ENCODE measurements around the gene IGSF21. TPM values are rescaled to one million over a fixed set of nuclear protein-coding genes. Genes with fewer than 3 reads are reported as not detected.

The IGSF21 gene
- total RNA-seq, 5 donors from 2014 or later (not counting 1 experiment from before 2014, with no cell fraction given) = not detected

- ATAC-seq (replicated peaks in 1 of 4) (no peak), DNase-seq (peak in 3 of 35 experiments; percentile 3)
- Mint-ChIP-seq H3K4me3 (no peak overlapping the region), H3K27me3 (peaks cover 15 to 25% of the 10 kb centered on the region in 2 donors), H3K27ac (no peak overlapping the region), H3K9me3 (peaks cover under 1 to 22% (median 5%) of the 10 kb centered on the region in 3 donors), H3K4me1 (no peaks in the 10 kb centered on the region), H3K36me3 (no peaks in the 10 kb centered on the region)
- H3K27ac ChIP-seq (ENCODE audit: low read length) = no peak overlapping the region
- ChIA-PET CTCF (no interaction called here), POLR2A (no interaction called here)
- H3K27me3 ChIP-seq (replicated peaks in 1 of 2; ENCODE audit: control insufficient read depth in 2 of 2, extremely low read depth in 1 of 2, insufficient read depth in 2 of 2, low read length in 1 of 2) = peaks cover 0 to 18% of the 10 kb centered on the region in 2 experiments
- WGBS (ENCODE audit: insufficient coverage) = 32% methylated on average over 12 of the region's 18 CpGs
- H3K9me3 ChIP-seq = no peaks in the 10 kb centered on the region
- no peaks in the 10 kb centered on the region for H3K4me1 ChIP-seq (ENCODE audit: control insufficient read depth in 1 of 2, extremely low read depth in 1 of 2, insufficient read depth in 2 of 2, low read length in 2 of 2)
- no peak overlapping the region for H3K4me3 ChIP-seq (ENCODE audit: control insufficient read depth in 1 of 2, extremely low read depth in 1 of 2, low read length in 1 of 2)
- no peaks in the 10 kb centered on the region for H3K36me3 ChIP-seq (ENCODE audit: control insufficient read depth in 2 of 2, extremely low read depth in 1 of 2, insufficient read depth in 1 of 2, low read length in 1 of 2)
Measured at GRCh38 chr1:18256282-18257235, 149.0 kb downstream of the IGSF21 start.

DNA sequence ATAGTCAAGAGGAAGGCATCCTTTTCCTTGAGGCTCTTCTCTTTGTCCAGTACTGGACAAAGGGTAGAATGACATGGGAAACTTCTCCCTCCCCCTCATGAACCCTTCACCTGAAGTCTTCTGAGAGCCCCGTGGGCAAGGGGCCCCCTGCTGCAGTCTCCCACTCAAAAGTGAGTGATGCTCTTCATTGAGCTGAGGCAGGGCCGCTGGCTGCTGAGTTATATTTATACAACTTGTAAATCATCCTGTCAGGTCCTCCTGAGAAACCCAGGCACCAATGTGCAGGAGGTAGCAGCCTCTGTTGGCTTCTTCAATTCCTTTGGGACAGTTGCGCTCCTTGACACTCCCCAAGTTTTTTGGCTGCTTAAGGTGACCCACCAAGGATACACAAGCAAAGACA lies 150.2 kb downstream of the IGSF21 start:
- CTCF ChIA-PET = no interaction called here
- Mint-ChIP-seq H3K27ac (no peak overlapping the region), H3K36me3 (no peaks in the 10 kb centered on the region), H3K4me1 (no peaks in the 10 kb centered on the region), H3K9me3 (peaks cover 0 to 21% (median 4%) of the 10 kb centered on the region in 3 donors), H3K27me3 (peaks cover 17 to 25% of the 10 kb centered on the region in 2 donors), H3K4me3 (no peak overlapping the region)
- no peaks in the 10 kb centered on the region for H3K9me3 ChIP-seq
- DNase-seq = no peak
- no peak overlapping the region for H3K27ac ChIP-seq (ENCODE audit: low read length)
- no peak overlapping the region for H3K4me3 ChIP-seq (ENCODE audit: control insufficient read depth in 1 of 2, extremely low read depth in 1 of 2, low read length in 1 of 2)
- H3K36me3 ChIP-seq (ENCODE audit: control insufficient read depth in 2 of 2, extremely low read depth in 1 of 2, insufficient read depth in 1 of 2, low read length in 1 of 2) = no peaks in the 10 kb centered on the region
- 40% methylated on average over 1 of the region's 3 CpGs for WGBS (ENCODE audit: insufficient coverage)
- H3K27me3 ChIP-seq (replicated peaks in 1 of 2; ENCODE audit: control insufficient read depth in 2 of 2, extremely low read depth in 1 of 2, insufficient read depth in 2 of 2, low read length in 1 of 2) = peaks cover 0 to 22% of the 10 kb centered on the region in 2 experiments
- POLR2A ChIA-PET = no interaction called here
- no peaks in the 10 kb centered on the region for H3K4me1 ChIP-seq (ENCODE audit: control insufficient read depth in 1 of 2, extremely low read depth in 1 of 2, insufficient read depth in 2 of 2, low read length in 2 of 2)
- no peak for ATAC-seq (replicated peaks in 1 of 4)

GRCh38 chr1:18261891-18262290 lies 154.3 kb downstream of the IGSF21 start:
- WGBS (ENCODE audit: insufficient coverage) = 100% methylated on average over 1 of the region's 4 CpGs
- ATAC-seq (replicated peaks in 1 of 4) = no peak
- H3K36me3 Mint-ChIP-seq = no peaks in the 10 kb centered on the region
- H3K27ac ChIP-seq (ENCODE audit: low read length) = no peak overlapping the region
- H3K9me3 Mint-ChIP-seq = peaks cover 0 to 12% (median 3%) of the 10 kb centered on the region in 3 donors
- no peak for DNase-seq
- H3K27me3 ChIP-seq (replicated peaks in 1 of 2; ENCODE audit: control insufficient read depth in 2 of 2, extremely low read depth in 1 of 2, insufficient read depth in 2 of 2, low read length in 1 of 2) = peaks cover 0 to 13% of the 10 kb centered on the region in 2 experiments
- peaks cover 6 to 16% of the 10 kb centered on the region in 2 donors for H3K27me3 Mint-ChIP-seq
- no peak overlapping the region for H3K27ac Mint-ChIP-seq
- no peaks in the 10 kb centered on the region for H3K9me3 ChIP-seq
- POLR2A ChIA-PET = no interaction called here
- H3K4me3 Mint-ChIP-seq = no peak overlapping the region
- H3K4me3 ChIP-seq (ENCODE audit: control insufficient read depth in 1 of 2, extremely low read depth in 1 of 2, low read length in 1 of 2) = no peak overlapping the region
- CTCF ChIA-PET = no interaction called here
- no peaks in the 10 kb centered on the region for H3K36me3 ChIP-seq (ENCODE audit: control insufficient read depth in 2 of 2, extremely low read depth in 1 of 2, insufficient read depth in 1 of 2, low read length in 1 of 2)
- no peaks in the 10 kb centered on the region for H3K4me1 ChIP-seq (ENCODE audit: control insufficient read depth in 1 of 2, extremely low read depth in 1 of 2, insufficient read depth in 2 of 2, low read length in 2 of 2)
- no peaks in the 10 kb centered on the region for H3K4me1 Mint-ChIP-seq

DNA sequence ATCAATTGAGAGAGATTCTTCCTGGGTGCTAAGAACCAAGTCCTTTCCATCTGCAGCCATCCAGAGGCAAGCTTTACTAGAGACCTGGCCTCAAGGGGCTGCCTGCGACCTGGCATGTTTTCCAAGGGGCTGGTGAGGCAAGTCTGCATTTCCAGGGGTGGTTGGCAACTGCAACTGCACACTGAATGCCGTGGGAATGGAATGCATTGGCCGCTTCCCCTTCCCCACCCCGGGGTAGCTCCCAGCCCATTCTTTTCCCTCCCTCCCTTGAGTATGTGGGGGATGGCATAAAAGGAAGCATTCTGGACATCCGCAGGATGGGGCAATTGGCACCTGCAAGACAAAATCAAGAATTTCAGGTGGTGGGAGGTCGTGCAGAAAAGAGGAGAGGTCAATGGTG lies 155.1 kb downstream of the IGSF21 start:
- POLR2A ChIA-PET = no interaction called here
- no peaks in the 10 kb centered on the region for H3K36me3 Mint-ChIP-seq
- H3K4me3 ChIP-seq (ENCODE audit: control insufficient read depth in 1 of 2, extremely low read depth in 1 of 2, low read length in 1 of 2) = no peak overlapping the region
- no peak overlapping the region for H3K27ac ChIP-seq (ENCODE audit: low read length)
- no peak overlapping the region for H3K4me3 Mint-ChIP-seq
- H3K27me3 Mint-ChIP-seq = peaks cover 9 to 12% of the 10 kb centered on the region in 2 donors
- no peaks in the 10 kb centered on the region for H3K36me3 ChIP-seq (ENCODE audit: control insufficient read depth in 2 of 2, extremely low read depth in 1 of 2, insufficient read depth in 1 of 2, low read length in 1 of 2)
- CTCF ChIA-PET = no interaction called here
- no peak overlapping the region for H3K27ac Mint-ChIP-seq
- no peaks in the 10 kb centered on the region for H3K9me3 ChIP-seq
- no peaks in the 10 kb centered on the region for H3K4me1 ChIP-seq (ENCODE audit: control insufficient read depth in 1 of 2, extremely low read depth in 1 of 2, insufficient read depth in 2 of 2, low read length in 2 of 2)
- H3K27me3 ChIP-seq (replicated peaks in 1 of 2; ENCODE audit: control insufficient read depth in 2 of 2, extremely low read depth in 1 of 2, insufficient read depth in 2 of 2, low read length in 1 of 2) = peaks cover 0 to 18% of the 10 kb centered on the region in 2 experiments
- H3K4me1 Mint-ChIP-seq = no peaks in the 10 kb centered on the region
- ATAC-seq (replicated peaks in 1 of 4) = no peak
- DNase-seq = no peak
- H3K9me3 Mint-ChIP-seq = peaks cover 0 to 9% (median 0%) of the 10 kb centered on the region in 3 donors
- 0% methylated on average over 1 of the region's 6 CpGs for WGBS (ENCODE audit: insufficient coverage)

DNA sequence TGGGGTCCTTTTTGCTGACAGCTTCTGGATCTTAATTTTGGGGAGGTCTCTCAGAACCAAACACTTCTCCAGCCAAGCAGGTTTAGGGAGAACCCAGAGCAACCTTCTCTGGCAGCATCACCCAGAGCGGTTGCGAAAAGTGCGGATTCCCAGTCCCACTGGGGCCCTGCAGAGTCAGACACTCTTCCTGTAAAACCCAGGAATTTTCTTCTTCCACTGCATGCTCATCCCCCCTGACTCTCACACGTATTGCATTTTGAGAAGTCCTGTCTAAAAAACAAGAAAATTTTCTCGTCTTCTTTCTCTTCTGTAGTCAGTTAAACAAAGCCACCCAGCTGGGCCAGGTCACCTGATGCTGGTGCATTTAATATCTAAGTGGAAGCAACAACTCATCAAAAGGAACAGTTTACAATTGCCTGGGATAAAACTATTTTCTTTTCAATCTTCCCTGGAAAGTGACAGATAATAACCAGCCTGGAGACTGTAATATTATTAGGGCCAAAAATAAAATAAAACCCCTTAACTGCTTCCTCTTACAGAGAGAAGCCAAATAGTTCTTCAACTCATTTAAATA lies 156.0 kb downstream of the IGSF21 start:
- CTCF ChIA-PET = no interaction called here
- H3K27me3 Mint-ChIP-seq = peaks cover 11 to 12% of the 10 kb centered on the region in 2 donors
- WGBS (ENCODE audit: insufficient coverage) = 78% methylated on average over 4 of the region's 5 CpGs

GRCh38 chr1:18264450-18265039 lies 156.9 kb downstream of the IGSF21 start:
- H3K4me3 ChIP-seq (ENCODE audit: control insufficient read depth in 1 of 2, extremely low read depth in 1 of 2, low read length in 1 of 2) = no peak overlapping the region
- H3K27ac ChIP-seq (ENCODE audit: low read length) = no peak overlapping the region
- peaks cover 0 to 25% of the 10 kb centered on the region in 2 experiments for H3K27me3 ChIP-seq (replicated peaks in 1 of 2; ENCODE audit: control insufficient read depth in 2 of 2, extremely low read depth in 1 of 2, insufficient read depth in 2 of 2, low read length in 1 of 2)
- CTCF ChIA-PET = no interaction called here
- no peak for DNase-seq
- Mint-ChIP-seq H3K4me3 (no peak overlapping the region), H3K36me3 (no peaks in the 10 kb centered on the region), H3K9me3 (peaks cover 0 to 1% (median 0%) of the 10 kb centered on the region in 3 donors), H3K27ac (no peak overlapping the region), H3K27me3 (peaks cover 12 to 13% of the 10 kb centered on the region in 2 donors), H3K4me1 (no peaks in the 10 kb centered on the region)
- no peak for ATAC-seq (replicated peaks in 1 of 4)
- H3K36me3 ChIP-seq (ENCODE audit: control insufficient read depth in 2 of 2, extremely low read depth in 1 of 2, insufficient read depth in 1 of 2, low read length in 1 of 2) = no peaks in the 10 kb centered on the region
- no CpG with 5 or more reads among the region's 6 CpGs for WGBS (ENCODE audit: insufficient coverage)
- no peaks in the 10 kb centered on the region for H3K4me1 ChIP-seq (ENCODE audit: control insufficient read depth in 1 of 2, extremely low read depth in 1 of 2, insufficient read depth in 2 of 2, low read length in 2 of 2)
- no peaks in the 10 kb centered on the region for H3K9me3 ChIP-seq
- POLR2A ChIA-PET = no interaction called here

More for the DNA sequence above, 156.0 kb downstream of the IGSF21 start:
- Histone ChIP-seq H3K9me3 (no peaks in the 10 kb centered on the region), H3K27ac (ENCODE audit: low read length) (no peak overlapping the region), H3K36me3 (ENCODE audit: control insufficient read depth in 2 of 2, extremely low read depth in 1 of 2, insufficient read depth in 1 of 2, low read length in 1 of 2) (no peaks in the 10 kb centered on the region), H3K4me3 (ENCODE audit: control insufficient read depth in 1 of 2, extremely low read depth in 1 of 2, low read length in 1 of 2) (no peak overlapping the region), H3K27me3 (replicated peaks in 1 of 2; ENCODE audit: control insufficient read depth in 2 of 2, extremely low read depth in 1 of 2, insufficient read depth in 2 of 2, low read length in 1 of 2) (peaks cover 0 to 24% of the 10 kb centered on the region in 2 experiments), H3K4me1 (ENCODE audit: control insufficient read depth in 1 of 2, extremely low read depth in 1 of 2, insufficient read depth in 2 of 2, low read length in 2 of 2) (no peaks in the 10 kb centered on the region)
- POLR2A ChIA-PET = no interaction called here
- H3K27ac Mint-ChIP-seq = no peak overlapping the region
- DNase-seq (no peak), ATAC-seq (replicated peaks in 1 of 4) (no peak)
- H3K36me3 Mint-ChIP-seq = no peaks in the 10 kb centered on the region
- no peak overlapping the region for H3K4me3 Mint-ChIP-seq
- H3K4me1 Mint-ChIP-seq = no peaks in the 10 kb centered on the region
- H3K9me3 Mint-ChIP-seq = peaks cover 0 to 4% (median 0%) of the 10 kb centered on the region in 3 donors

Measured in T-cell (primary cell).